ENCODE data around the gene DENND2D.

The DENND2D gene

DNA sequence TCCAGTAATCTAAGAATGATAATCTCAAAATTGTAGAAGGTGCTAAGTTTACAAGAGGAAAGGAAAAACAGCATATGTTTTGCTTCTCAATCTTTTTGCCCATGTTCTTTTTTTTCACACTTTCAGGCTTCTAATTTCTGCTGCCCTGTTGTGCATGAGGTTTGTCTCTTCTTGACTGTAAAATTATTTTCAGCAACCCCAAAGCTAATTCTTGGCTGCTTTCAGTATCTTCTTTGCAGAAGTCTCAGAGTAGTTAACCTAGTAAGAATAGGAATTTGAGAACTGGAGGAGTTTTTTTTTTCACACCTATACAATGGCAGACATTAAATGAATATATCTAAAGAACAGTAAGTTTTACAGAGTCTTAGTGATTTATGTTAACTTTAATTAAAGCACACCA is 26.4 kb downstream of the DENND2D start:
- no peak for DNase-seq

DNA sequence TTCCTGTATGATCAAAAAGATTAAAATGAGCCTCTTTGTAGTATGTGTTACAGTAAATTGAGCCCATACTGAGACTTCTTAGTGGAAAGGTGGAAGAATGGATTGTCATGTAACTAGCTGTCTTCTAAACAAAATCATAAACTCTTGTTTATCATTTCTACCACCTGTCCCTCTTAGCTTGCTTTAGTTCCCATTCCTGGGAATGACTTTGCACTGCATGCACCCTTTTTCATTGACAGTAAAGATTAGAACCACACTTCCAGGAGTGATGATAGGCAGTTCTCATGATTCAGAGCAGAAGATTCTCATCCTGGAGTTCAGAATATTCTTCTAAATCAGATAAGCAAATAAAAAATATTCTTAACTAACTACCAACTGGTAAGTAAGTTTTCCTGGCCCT is 28.0 kb downstream of the DENND2D start:
- no peak for DNase-seq

GRCh38 chr1:111164151-111164550 is 36.3 kb downstream of the DENND2D start:
- DNase-seq = no peak

GRCh38 chr1:111163363-111163762 is 37.1 kb downstream of the DENND2D start:
- DNase-seq = no peak

DNA sequence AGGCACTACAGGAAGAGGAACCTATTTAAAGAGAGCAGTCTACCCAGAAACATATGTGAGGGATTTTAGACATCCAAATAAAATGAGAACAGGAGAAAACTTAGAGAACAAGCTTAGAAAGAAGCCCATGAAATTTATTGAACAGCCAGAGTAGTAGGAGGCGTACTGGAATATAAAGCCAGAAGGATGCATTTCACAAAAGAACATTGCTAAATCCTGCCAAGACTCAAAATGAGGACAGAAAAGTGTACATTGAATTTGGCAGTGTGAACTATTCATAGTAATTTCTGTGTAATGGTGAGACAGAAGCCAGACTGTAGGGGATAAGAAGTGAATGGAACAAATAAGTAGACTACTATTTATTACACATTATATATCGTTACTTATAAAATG is 38.0 kb downstream of the DENND2D start:
- DNase-seq = no peak

DNA sequence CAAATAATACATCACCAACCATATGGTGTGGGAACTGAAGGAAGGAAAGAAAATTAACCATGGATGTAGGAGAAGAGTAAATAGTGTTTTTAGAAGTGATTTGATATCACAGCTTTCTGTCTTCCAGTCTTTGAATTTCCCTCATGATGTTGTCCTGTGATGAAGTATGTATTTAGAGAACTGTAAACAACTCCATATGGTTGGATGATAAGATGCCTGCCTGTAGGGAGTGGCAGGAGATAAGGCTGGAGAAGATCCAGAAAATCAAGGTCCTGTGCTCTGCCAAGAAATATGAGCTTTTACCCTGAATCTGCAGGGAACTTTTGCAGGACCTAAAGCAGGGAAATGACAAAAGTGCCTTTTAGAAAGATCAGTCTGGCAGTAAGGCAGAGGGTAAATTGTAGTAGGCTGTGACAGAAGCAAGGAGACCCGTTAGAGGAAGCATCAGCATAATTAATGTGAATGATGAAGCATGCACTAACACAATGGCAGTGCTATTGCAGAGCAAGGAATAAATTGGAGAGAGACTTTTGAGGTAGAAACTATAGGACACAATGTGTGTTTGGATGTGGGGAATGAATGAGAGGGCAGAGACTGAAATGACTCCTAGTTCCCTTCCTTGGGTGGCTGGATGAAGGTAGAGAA is 38.5 kb downstream of the DENND2D start:
- DNase-seq = no peak

DNA sequence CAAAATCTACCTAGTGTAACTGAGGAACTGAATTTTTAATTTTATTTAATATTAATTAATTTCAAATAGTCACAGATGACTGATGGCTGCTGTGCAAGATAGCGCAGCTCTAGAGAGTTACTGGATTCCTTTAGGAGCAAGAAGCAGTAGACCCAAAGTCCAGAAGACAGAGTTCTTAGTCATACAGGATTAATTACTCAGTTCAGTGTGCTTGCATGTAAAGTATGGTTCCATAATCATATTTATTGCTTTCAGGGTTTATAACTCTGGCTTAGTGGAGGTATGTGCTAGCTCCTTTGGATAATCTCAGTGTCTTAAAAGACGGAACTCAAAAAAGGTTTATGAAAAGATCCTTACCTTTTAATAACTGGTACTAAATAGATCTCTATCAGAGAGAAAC is 43.0 kb downstream of the DENND2D start:
- DNase-seq = no peak

DNA sequence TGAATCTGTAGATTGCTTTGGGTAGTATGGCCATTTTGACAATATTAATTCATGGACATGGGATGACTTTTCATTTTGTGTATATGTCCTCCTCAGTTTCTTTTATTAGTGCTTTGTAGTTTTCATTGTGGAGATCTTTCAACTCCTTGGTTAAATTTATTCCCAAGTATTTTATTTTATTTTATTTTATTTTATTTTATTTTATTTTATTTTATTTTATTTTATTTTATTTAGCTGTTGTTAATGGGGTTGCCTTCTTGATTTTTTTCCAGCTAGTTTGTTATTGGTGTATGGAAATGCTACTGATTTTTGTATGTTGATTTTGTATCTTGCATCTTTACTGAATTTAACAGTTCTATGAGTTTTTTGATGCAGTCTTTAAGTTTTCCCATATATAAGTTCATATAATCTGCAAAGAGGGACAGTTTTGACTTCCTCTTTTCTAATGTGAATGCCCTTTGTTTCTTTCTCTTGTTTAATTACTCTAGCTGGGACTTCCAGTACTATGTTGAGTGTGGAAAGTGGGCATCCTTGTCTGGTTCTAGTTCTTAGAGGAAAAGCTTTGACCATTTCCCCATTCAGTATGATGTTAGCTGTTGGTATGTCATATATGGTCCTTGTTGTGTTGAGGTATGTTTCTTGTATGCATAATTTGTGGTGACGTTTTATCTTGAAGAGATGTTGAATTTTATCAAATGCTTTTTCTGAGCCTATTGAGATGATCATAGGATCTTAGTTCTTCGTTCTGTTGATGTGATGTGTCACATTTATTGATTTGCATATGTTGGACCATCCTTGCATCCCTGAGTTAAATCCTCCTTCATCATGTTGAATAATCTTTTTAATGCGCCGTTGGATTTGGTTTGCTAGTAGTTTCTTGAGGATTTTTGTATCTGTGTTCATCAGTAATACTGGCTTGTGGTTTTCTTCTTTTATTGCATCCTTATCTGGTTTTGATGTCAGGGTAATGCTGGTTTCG is 46.1 kb downstream of the DENND2D start:
- DNase-seq = no peak

GRCh38 chr1:111151838-111152237 is 48.6 kb downstream of the DENND2D start:
- no peak for DNase-seq

GRCh38 chr1:111148376-111148881 is 52.0 kb downstream of the DENND2D start:
- DNase-seq = no peak

DNA sequence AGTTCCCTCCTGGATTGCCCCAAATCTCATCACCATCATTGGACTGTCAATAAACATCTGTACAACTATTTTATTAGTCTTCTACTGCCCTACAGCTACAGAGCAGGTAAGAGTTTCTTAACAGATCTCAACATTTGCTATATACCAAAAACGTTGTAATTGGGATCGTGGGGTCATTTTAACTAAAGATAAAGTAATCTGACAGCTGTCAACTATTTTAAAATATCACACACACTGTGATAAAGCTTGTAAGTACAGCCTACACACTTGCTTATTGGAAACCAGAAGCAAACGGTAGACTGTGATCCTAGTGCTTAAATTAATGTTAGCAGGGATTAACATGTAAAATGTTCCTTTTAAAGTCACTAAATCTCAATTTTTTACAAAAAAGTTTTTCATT is 52.5 kb downstream of the DENND2D start:
- DNase-seq = no peak

GRCh38 chr1:111145963-111146768 is 54.3 kb downstream of the DENND2D start:
- DNase-seq = no peak

GRCh38 chr1:111145542-111145941 is 54.9 kb downstream of the DENND2D start:
- no peak for DNase-seq

DNA sequence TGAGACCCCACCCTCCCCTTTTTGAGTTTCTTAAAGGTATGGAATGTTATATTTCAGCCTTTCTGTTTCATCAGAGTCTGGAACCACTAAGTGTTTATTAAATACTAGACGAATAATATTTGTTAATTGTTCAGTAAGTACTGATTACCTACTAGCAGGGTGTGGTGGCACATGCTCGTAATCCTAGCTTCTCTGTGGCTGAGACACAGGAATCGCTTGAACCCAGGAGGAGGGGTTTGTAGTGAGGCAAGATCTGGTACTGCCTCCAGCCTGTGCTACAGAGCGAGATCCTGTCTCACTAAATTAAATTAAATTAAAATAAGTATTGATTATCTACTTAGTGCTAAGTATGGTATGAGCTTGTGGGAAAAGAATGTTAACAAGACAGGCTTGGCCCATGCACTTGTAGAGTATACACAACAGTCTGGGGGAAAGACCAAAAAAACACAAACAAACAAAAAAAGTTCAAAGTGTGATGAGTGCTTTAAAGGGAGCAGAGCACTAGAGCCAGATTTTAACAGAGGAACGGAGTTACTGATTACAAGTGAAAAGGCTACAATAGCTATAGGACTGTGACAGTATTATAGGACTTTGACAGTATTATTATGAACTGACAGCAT is 58.0 kb downstream of the DENND2D start:
- DNase-seq = no peak

DNA sequence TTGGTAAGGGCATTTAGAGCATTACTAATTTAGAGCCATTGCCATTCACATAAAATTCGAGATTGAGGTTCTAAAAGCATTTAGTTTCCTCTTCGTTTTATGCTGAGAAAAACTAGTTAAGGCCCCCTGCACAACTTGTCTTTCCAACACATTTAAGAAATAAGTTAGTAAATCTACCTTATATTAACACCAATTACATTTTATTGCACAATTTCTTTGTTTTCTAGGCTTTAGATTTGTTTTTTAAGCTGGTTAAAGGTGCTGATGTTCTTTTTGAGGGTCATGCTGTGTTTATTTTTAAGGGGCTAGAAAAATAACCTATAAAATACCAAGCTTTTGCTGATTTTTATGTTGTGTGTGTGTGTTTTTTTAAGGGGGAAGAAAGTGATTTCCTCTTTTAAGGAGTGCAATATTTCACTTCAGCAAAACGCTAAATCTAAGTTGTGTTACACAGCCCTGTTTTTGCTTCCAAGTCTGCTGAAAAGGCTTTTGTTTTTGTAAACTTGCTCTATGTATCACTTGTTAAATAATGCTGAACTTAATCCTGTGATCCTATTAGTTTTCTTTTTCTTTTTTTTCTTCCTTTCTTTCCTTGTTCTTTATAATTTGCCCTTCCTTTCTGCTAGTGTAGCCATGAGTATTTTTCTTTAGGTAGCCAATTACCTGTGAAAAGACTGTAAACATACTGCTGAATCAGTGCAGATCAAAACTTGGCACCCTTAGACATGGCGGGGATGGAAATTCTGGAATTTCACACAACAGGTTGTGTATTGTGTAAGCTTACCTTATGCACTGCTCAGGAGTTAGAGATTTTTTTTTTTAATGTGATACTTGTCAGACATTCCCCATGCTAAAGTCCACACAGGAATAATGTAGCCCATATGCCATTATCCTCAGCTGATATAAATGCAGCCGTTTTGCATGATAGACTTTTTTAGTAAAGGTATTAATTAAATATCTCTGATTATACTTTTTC is 58.9 kb downstream of the DENND2D start:
- no peak for DNase-seq

- DNase-seq = peak; percentile 35
Measured at GRCh38 chr1:111140680-111140967, 59.8 kb downstream of the DENND2D start.

GRCh38 chr1:111139956-111140679 is 60.3 kb downstream of the DENND2D start, which contains the start of the genes CEPT1 and DRAM2:
TSS of gene CEPT1 (plus strand) at chr1:111140223. CDS start at chr1:111147715, 7,492 bp downstream.
TSS of gene DRAM2 (minus strand) at chr1:111140093. CDS start at chr1:111131554, 8,539 bp downstream.
- DNase-seq = peak; percentile 86

DNA sequence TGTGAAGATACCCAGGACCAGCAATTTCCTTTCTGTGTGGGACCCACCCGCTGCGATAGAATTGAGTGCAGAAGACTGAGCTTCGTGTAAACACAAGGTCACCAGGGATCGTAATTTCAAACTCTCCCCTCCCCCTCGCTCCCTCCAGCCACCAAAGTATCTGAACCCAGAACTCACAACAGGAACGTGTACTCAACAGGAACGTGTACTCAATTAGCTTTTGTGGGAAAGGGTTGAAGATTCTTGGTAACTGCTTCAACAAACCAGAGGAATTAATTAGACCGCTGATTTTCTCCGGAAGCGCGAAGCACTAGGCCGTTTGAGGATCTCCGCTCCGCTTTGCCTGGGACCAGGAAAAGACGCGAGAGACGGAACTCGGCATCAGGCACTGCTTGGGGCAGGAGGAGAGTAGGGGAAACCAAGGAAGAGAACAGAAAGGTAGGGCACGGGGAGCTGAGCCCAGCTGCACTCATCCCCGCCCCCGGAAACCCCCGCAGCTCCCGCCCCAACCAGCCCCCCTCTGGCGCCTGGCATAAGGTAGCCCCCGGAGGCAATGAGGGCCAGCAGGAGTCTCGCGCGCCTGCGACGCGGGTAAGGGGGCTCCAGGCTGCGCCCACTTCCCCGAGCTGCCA is 61.0 kb downstream of the DENND2D start:
- DNase-seq = peak; percentile 53
